Measurements from ENCODE around the gene MYO18B. TPM values are rescaled to one million over a fixed set of nuclear protein-coding genes. Genes with fewer than 3 reads are reported as not detected.
A peak's percentile ranks its signal among the peaks of the same experiment; 100 is the strongest.

Gene MYO18B
- total RNA-seq, 2 experiments from 2014 or later = 1.6 to 1.8 TPM

- no peak for ATAC-seq
- intact Hi-C loops (cut with micrococcal nuclease) = no loop called here
- H3K36me3 Mint-ChIP-seq (ENCODE audit: low read depth) = no peaks in the 10 kb centered on the region
- H3K9me3 Mint-ChIP-seq = no peaks in the 10 kb centered on the region
- H3K27me3 Mint-ChIP-seq = no peaks in the 10 kb centered on the region
- no peak for TF ChIP-seq CTCF (IDR thresholded peaks at IDR 0.05)
- CTCF ChIA-PET = interaction anchor here (5.3 kb wide), 1 partner anchor 12 kb away, joined by 30 read pairs; no protein-coding TSS in a partner anchor
- POLR2A ChIA-PET = interaction anchor here (0.7 to 1.3 kb wide), 2 partner anchors 10 to 26 kb away, joined by 3 to 4 read pairs; no protein-coding TSS in a partner anchor
- no peak overlapping the region for H3K4me3 Mint-ChIP-seq
- no peak for DNase-seq
- H3K27ac Mint-ChIP-seq = no peak overlapping the region
- H3K4me1 Mint-ChIP-seq (ENCODE audit: low read depth) = peaks cover 2% of the 10 kb centered on the region
Measured at GRCh38 chr22:25760294-25760693, 18.3 kb downstream of the MYO18B start.

GRCh38 chr22:25760848-25761595, 19.0 kb downstream of the MYO18B start:
- no peaks in the 10 kb centered on the region for H3K27me3 Mint-ChIP-seq
- POLR2A ChIA-PET = interaction anchor here (1.3 kb wide), 1 partner anchor 11 kb away, joined by 4 read pairs; no protein-coding TSS in a partner anchor
- peaks cover 2% of the 10 kb centered on the region for H3K4me1 Mint-ChIP-seq (ENCODE audit: low read depth)
- intact Hi-C loops (cut with micrococcal nuclease) = no loop called here
- no peak overlapping the region for H3K27ac Mint-ChIP-seq
- H3K36me3 Mint-ChIP-seq (ENCODE audit: low read depth) = no peaks in the 10 kb centered on the region
- peaks cover 4% of the 10 kb centered on the region for H3K9me3 Mint-ChIP-seq
- no peak for TF ChIP-seq CTCF (IDR thresholded peaks at IDR 0.05)
- ATAC-seq (no peak), DNase-seq (no peak)
- no peak overlapping the region for H3K4me3 Mint-ChIP-seq
- CTCF ChIA-PET = interaction anchor here (2.0 to 5.3 kb wide), 2 partner anchors 11 to 299 kb away, joined by 6 to 30 read pairs; no protein-coding TSS in a partner anchor

GRCh38 chr22:25762147-25762546, 20.2 kb downstream of the MYO18B start:
- DNase-seq = no peak
- H3K4me1 Mint-ChIP-seq (ENCODE audit: low read depth) = peaks cover 2% of the 10 kb centered on the region
- H3K27me3 Mint-ChIP-seq = no peaks in the 10 kb centered on the region
- H3K36me3 Mint-ChIP-seq (ENCODE audit: low read depth) = peaks cover 8% of the 10 kb centered on the region
- ChIA-PET POLR2A (no interaction called here), CTCF (interaction anchor here (2.0 to 5.3 kb wide), 2 partner anchors 10 to 300 kb away, joined by 6 to 30 read pairs; no protein-coding TSS in a partner anchor)
- H3K4me3 Mint-ChIP-seq = no peak overlapping the region
- no peak for TF ChIP-seq CTCF (IDR thresholded peaks at IDR 0.05)
- peaks cover 14% of the 10 kb centered on the region for H3K9me3 Mint-ChIP-seq
- intact Hi-C loops (cut with micrococcal nuclease) = no loop called here
- no peak for ATAC-seq
- peak overlapping the region; percentile 42 for H3K27ac Mint-ChIP-seq

- peaks cover 19% of the 10 kb centered on the region for H3K9me3 Mint-ChIP-seq
- peaks cover 8% of the 10 kb centered on the region for H3K36me3 Mint-ChIP-seq (ENCODE audit: low read depth)
- intact Hi-C loops (cut with micrococcal nuclease) = no loop called here
- TF ChIP-seq CTCF (IDR thresholded peaks at IDR 0.05) = no peak
- ATAC-seq = no peak
- ChIA-PET POLR2A (no interaction called here), CTCF (interaction anchor here (1.3 to 5.3 kb wide), 4 partner anchors 9 to 574 kb away, joined by 3 to 30 read pairs (median 4); no protein-coding TSS in a partner anchor)
- H3K4me1 Mint-ChIP-seq (ENCODE audit: low read depth) = no peaks in the 10 kb centered on the region
- DNase-seq = no peak
- no peak overlapping the region for H3K4me3 Mint-ChIP-seq
- H3K27me3 Mint-ChIP-seq = no peaks in the 10 kb centered on the region
- no peak overlapping the region for H3K27ac Mint-ChIP-seq
Measured at GRCh38 chr22:25763239-25763777, 21.3 kb downstream of the MYO18B start.
